ENCODE results near the gene DOCK8.
"Not testable (repeated sequence)": the region's sequence is repeated elsewhere in the genome, so short reads cannot be mapped to it uniquely, and the experiment has no call there.

The DOCK8 gene

GRCh38 chr9:405341-405740, 190.7 kb downstream of the DOCK8 start:
- H3K4me3 ChIP-seq (ENCODE audit: low read depth, low read length): no peak overlapping the region
- TF ChIP-seq, protein P1, sequence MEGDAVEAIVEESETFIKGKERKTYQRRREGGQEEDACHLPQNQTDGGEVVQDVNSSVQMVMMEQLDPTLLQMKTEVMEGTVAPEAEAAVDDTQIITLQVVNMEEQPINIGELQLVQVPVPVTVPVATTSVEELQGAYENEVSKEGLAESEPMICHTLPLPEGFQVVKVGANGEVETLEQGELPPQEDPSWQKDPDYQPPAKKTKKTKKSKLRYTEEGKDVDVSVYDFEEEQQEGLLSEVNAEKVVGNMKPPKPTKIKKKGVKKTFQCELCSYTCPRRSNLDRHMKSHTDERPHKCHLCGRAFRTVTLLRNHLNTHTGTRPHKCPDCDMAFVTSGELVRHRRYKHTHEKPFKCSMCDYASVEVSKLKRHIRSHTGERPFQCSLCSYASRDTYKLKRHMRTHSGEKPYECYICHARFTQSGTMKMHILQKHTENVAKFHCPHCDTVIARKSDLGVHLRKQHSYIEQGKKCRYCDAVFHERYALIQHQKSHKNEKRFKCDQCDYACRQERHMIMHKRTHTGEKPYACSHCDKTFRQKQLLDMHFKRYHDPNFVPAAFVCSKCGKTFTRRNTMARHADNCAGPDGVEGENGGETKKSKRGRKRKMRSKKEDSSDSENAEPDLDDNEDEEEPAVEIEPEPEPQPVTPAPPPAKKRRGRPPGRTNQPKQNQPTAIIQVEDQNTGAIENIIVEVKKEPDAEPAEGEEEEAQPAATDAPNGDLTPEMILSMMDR (IDR thresholded peaks at IDR 0.05; ENCODE audit: low read depth, low read length): no peak

GRCh38 chr9:406886-407654, 192.4 kb downstream of the DOCK8 start:
- H3K4me3 ChIP-seq (ENCODE audit: low read depth, low read length): no peak overlapping the region
- TF ChIP-seq, protein P1 (IDR thresholded peaks at IDR 0.05; ENCODE audit: low read depth, low read length): no peak

DNA sequence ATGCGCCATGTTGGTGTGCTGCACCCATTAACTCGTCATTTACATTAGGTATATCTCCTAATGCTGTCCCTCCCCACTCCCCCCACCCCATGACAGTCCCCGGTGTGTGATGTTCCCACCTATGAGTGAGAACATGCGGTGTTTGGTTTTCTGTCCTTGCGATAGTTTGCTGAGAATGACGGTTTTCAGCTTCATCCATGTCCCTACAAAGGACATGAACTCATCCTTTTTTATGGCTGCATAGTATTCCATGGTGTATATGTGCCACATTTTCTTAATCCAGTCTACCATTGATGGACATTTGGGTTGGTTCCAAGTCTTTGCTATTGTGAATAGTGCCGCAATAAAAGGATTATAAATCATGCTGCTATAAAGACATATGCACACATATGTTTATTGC, 195.0 kb downstream of the DOCK8 start:
- H3K4me3 ChIP-seq (ENCODE audit: low read depth, low read length): not testable (repeated sequence)

DNA sequence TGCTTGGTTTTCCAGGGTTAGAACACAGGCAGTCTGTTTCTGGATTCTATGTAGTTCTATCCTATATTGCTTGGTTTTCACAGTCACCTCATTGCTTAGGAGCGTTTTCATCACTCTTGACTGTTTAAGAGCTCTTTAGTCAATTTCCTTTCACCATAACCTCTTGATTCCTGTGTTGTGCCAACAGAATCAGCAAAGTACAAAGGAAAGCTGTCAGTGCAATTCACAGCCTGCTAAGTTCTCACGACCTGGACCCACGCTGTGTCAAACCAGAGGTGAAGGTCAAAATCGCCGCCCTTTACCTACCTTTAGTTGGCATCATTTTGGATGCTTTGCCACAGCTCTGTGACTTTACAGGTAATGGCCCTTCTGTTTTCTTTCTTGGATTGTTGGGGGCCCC, 199.9 kb downstream of the DOCK8 start:
- no peak overlapping the region for H3K4me3 ChIP-seq (ENCODE audit: low read depth, low read length)
- TF ChIP-seq, protein P1 (IDR thresholded peaks at IDR 0.05; ENCODE audit: low read depth, low read length): no peak

GRCh38 chr9:419571-420171, 205.0 kb downstream of the DOCK8 start:
- H3K4me3 ChIP-seq (ENCODE audit: low read depth, low read length): no peak overlapping the region
- TF ChIP-seq, protein P1 (IDR thresholded peaks at IDR 0.05; ENCODE audit: low read depth, low read length): no peak

- no peak overlapping the region for H3K4me3 ChIP-seq (ENCODE audit: low read depth, low read length)
- TF ChIP-seq, protein P1 (IDR thresholded peaks at IDR 0.05; ENCODE audit: low read depth, low read length): no peak
These were observed 207.2 kb downstream of the DOCK8 start for GRCh38 chr9:421896-422295.

DNA sequence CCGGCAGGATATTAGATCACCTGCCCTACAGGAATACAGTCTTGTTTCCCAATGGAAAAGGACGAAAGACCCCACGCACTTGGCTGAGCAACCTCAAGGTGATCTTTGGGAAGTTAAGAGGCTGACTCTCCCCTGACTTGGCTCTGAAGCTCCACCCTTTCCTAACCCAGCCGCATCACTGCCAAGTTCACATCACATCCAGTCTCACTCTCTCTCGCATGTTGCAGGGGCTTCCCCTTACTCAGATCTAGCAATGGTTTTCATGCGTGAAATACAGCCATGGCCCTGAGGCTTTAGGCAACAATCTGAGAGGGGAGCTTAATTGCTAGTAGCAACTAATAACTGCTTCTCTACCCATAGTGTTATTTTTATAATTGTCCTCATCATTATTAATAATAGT, 211.6 kb downstream of the DOCK8 start:
- TF ChIP-seq, protein P1 (IDR thresholded peaks at IDR 0.05; ENCODE audit: low read depth, low read length): no peak
- no peak overlapping the region for H3K4me3 ChIP-seq (ENCODE audit: low read depth, low read length)
